Measurements from ENCODE around the gene LEMD3.
"Not testable (repeated sequence)": the region's sequence is repeated elsewhere in the genome, so short reads cannot be mapped to it uniquely, and the experiment has no call there.

Gene LEMD3

DNA sequence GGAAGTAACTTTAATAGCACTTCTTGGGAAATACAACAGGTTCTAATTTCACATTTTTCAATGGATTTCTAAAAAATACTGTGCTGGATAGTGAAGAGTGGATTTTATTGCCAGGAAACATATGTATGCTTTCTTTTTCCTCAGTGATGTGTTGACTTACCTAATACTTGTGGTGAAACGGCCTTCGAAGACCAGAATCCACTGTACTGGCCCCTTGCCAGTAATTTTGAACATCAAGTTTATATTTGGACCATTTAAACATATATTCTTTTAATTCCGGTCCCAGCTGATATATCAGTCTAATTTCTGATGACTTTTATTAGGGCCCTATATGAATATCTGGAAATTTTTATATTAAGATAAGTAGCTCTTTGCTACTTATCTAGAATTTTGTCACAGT, 110.9 kb downstream of the LEMD3 start:
- no peak for DNase-seq

- no peak for DNase-seq
Observed at GRCh38 chr12:65282840-65283239, 113.5 kb downstream of the LEMD3 start.

GRCh38 chr12:65285532-65285931, 116.1 kb downstream of the LEMD3 start:
- DNase-seq, result not testable (repeated sequence)

GRCh38 chr12:65287426-65287825, 118.0 kb downstream of the LEMD3 start:
- no peak for DNase-seq

- no peak for DNase-seq
Observed at GRCh38 chr12:65292241-65292640, 122.9 kb downstream of the LEMD3 start.

DNA sequence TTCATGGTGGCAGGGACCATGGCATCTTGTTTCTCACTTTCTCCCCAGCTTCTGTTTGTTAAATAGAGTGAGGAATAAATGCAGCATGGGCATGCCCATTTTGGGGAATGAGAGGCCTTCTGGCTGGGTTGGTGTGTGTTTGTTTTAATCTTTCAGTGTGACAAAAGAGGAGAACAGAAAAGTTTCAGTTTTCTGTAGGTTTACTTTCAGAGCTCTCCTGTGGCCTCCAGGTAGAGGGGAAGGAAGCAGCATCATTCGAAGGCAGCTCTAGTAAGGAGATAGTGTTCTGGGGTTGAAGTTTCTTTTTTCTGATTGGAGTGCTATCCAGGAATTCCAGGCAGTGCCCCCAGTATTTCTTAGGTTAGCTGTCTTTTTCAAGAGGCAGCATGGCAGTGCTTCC, 124.4 kb downstream of the LEMD3 start:
- no peak for DNase-seq

- DNase-seq, result no peak
Observed at GRCh38 chr12:65294641-65295262, 125.4 kb downstream of the LEMD3 start.

- no peak for DNase-seq
Observed at GRCh38 chr12:65296508-65297265, 127.3 kb downstream of the LEMD3 start.

All from stimulated activated CD4-positive, alpha-beta T cell treated with anti-CD3 and anti-CD28 coated beads, Interleukin-4, amount 100 ng/mL, for 1 hour (primary cell).